HUDEP-2 (cell line): ENCODE data around the gene TVP23C.

Experiments used
- DNase-seq, 76 experiments: peaks; one replicate each; lab custom pipeline; 2025; ENCODE audit not compliant: unreplicated experiment in 76 of 76; lab: John Stamatoyannopoulos, UW

The TVP23C gene

DNA sequence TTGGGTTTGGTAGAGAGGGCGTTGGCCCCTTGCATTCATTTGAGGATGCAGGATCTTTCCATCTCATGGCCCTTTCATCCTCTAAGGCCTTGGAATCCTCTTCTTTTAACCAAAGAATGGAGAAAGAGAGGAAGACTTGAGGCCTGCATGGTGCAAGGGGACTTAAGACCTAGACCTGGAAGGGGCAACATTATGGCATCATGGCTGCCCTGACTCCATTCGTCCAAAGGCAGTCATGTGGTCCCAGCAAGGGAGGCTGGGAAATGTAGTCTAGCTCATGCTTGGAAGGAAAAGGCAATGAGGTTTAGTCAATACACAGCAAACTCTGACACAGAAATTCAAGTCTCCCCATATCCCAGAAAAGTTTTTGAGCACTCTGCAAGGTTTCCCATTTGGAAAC, 65.2 kb downstream of the TVP23C start:
- peak in 23 of 76 experiments; percentile 1 to 30 (median 10) for DNase-seq

DNA sequence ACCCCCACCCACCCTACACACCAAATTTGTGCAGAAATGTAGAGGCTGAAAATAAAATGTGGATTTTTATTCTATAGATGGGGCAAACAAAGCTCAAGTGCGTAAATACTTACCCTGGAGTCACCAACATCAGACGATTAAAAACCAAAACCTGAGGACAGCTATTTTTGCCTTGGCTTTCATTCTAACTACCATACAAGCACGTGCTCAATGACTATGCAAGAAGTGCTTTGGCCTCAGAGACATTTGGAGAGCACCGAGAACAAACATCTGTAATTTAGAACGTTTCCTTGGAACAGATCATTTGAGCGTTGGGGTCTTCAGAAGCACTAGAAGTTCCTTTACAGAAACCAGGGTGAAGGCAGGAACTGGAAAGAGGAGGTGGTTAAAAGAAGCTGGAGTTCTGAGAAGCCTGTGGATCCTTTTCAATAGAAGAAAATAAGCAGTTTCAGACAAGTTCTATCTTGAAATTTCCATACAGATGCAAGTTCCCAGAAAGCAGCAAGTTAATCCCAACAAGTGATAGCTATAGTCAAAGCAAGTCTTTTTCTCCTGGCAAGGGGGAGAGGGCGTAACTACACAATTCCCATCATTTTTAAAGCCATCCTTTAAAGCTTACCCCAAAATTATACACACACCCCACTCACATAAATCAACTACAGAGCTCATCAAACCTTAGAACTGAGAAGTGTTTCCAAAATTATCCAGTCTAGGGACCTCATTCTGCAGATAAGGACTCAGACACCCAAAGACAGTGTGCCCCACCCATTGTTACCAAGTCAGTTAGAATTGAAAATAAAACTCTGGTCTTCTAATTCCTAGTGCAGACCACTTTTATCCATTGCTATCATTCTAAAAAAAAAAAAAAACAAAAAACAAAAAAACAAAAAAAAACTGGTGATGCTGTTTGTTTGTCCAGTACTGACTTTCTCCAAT, 66.3 kb downstream of the TVP23C start:
- DNase-seq = peak in 12 of 76 experiments; percentile 5 to 22 (median 12)

DNA sequence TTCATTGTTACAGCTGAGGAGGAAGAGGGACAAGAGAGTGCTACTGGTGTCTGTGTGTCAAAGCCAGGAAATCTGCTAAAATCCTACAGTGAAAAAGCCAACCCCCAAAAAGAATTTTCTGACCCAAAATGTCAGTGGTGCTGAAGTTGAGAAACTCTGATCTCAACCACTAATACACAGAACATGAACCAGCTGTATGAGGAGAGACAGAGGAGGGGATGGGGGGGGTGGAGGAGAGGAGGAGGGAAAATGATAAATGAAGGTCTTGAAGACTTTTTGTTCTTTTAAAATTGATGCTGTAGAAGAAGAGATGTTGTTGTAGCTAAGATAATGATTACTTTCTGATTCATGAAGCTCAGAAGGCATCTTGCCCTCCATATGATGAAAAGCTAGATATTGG, 68.5 kb downstream of the TVP23C start:
- no peak for DNase-seq

DNA sequence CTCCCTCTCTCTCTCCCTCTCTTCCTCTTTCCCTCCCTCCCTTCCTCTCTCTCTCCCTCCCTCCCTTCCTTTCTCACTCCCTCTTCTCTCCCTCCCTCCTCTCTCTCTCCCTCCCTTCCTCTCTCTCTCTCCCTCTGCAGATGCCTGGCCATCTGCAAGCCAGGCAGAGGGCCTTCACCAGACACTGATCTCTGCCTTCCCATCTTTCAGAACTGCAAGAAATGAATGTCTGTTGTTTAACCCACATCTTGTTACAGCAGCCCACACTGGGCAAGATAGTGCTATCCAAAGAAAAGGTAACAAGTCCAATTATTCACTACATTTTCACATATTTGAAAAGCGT, 69.6 kb downstream of the TVP23C start:
- DNase-seq = no peak

DNA sequence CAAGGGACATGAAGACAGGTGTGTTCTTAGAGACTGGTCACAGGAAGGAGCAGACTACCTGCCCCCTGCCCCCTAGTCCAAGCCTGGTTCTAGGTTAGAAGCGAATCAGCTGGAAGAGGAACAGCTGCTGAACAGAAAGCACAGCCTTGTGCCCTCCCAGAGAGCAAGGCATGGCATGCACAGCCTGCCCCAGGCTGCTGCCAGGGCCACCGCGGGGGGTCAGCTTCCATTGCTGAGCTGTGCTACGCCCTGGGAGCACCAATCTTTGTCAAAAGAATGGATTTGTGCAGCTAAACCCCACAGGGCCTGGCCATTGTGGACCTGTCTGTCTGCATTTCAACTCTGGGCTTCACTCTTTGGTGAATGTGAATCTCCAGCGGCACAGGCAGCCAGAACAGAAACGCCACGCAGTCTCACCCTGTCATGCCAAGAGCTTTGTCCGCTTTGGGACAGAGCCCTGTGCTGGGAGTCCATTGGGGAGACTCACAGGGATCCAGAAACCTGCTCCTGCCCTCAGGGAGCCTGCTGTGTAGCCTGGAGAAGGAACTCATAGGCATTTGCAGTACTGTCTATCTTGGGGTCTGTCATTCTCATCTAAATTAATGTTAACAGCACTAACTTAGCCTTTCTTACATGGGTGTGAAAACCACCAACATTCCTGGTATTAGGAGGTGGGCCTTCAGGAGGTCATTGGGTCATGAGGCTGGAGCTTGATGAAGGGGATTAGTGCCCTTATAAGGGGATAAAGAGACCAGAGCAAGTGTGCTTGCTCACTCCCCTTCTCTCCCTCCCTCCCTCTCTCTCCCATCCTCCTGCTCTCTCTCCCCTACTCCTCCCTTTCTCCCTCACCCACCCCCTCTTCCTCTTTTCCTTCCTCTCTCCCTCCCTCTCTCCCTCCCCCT, 70.2 kb downstream of the TVP23C start:
- DNase-seq = no peak

DNA sequence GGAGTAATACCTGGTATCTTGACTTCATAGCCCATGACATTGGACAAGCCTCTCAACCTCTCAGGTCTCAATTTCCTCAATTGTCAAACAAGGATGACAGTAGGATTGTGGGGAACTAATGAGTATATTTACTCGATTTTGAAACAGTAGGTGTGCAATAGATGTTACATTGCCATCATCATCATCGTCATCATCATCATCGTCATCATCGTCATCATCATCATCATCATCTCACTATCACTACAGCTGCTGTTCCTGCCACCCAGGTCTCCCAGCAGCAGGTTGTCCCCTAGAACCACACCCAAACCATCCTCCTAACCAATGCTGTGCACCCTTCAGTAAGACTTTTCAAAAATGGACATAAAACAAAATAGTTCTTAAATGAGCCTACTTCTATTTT, 71.1 kb downstream of the TVP23C start:
- no peak for DNase-seq

DNA sequence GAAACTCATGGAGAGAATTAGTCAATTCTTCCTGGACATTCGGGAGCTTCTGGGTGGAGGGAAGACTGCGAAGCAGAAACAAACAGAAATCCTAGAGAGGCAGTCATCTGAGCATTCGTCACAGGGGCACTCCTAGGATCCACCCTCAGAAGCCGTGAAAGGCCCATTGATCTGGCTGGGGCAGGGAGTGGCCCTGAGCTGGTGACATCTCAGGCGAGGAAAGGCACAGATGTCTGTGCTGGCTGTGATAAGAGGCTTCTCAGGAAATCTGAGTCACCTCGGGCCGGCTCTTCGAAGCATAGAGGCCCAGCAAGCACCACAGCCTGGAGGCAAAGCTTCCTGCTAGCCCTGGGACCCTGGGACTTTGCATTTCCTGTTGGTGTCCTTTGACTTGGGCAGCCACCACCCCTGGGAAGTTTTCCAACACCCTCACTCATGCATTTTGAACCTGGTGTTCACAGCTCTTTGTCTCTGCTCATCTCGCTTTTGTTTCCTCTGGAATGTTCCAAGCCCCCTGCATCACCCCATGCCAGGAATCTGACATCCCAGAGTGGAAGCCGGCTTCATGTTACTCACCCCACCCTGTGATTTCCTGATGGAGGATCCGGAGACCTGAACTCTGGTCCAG, 72.5 kb downstream of the TVP23C start:
- peak in 74 of 76 experiments; percentile 60 to 97 (median 92) for DNase-seq

DNA sequence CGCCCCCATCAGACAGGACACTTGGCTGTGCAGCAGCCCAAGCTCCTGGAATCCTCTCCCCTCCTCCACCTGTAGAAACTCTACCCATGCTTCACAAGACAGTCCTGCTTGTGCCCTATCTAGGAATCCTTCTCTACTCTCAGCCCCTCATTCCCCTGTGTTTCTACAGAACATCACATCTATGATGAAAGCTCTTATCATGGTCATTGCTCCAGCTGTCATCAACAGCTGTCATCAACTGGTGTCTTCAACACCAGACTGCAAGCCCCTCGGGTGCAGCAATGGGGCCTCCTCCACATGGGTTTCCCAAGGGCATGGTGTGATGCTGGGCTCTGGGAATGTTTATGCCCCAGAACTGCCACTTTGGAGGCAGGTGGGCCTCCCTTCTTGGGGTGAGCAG, 74.7 kb downstream of the TVP23C start:
- no peak for DNase-seq

DNA sequence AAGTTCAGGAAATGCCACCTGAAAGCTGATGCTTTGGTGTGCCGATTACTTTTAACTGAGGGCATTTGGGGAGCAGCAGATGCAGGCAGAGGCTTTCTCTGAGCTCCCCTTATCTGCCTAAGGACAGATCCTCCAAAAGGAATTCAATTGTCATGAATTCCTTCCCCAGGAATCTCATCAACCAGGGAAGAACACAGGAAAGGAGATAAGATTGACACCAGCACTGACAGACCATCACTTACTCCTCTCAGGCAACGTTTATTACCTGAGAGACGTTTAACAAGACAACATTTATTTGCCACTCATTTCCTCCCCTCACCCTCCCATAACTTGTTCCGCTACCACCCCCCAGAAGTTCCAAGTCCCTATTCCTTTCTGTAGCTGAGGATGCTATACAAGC, 78.2 kb downstream of the TVP23C start:
- no peak for DNase-seq

DNA sequence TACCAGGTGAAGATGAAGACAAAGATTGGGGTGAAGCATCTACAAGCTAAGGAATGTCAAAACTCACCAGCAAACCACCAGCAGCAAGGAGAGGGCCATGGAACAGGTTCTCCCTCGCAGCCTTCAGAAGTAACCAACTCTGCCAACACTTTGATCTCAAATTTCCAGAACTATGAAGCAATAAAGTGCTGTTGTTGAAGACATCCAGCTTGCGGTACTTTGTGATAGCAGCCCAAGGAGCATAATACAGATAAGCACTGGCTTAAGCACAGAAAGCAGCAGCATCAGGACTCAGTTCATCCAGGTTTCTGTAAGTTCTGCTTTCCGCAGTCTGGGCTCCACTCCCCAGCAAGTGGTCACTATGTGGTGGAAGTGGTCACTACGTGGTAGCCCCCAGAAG, 79.9 kb downstream of the TVP23C start:
- no peak for DNase-seq

DNA sequence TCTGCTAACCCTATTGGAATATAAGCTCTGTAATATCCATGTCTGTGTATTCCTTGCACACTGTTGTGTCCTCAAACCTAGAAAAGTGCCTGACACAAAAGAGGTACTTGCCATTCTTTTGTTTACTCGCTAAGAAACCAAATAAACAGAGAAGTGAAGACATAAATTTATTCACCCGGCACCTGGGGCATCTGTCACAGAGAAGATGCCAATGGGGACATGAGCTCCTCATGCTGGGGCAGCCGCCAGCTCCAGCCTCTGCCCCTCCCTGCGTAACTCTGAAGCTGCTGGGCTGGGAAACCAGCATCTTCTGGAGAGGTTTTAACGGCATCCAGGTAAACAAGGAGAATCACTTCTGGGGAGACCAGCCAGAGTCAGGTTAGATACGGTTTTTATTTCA, 80.8 kb downstream of the TVP23C start:
- DNase-seq = no peak

DNA sequence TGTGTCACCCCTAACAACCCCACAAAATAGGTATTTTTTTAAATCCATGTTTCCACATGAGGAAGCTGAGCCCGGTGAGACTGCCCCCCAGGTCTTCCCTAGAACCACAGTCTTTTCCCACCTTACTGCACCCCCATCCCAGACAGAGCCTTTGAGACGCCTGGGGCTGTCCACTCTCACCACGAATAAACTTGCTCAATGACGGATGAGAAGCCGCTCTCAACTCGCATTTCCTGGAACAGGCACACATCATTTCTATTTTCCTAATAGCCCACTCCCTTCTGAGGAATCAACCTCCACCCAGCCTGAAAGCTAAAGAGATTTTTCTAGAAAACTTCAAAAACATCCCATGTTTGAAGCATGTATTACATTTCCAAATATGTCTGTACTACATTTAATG, 81.8 kb downstream of the TVP23C start:
- no peak for DNase-seq

DNA sequence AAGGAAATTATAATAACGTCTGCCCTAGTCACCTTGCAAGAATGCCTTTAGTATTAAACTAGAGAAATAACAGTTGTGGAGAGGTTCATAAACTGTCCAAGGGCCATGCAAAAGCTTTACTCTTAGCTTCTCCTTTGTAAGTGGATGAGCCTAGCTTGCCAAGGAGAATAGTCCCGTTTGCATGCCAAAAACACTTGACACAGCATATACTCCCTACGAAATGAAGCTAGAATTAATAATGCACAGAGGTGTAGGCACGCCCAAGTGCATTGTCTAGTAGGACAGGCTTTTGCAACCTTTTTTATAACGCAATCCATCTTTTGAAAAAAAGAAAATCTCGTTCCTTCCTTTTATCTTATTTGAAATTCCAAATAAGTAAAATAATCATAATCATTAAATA, 83.1 kb downstream of the TVP23C start:
- no peak for DNase-seq

DNA sequence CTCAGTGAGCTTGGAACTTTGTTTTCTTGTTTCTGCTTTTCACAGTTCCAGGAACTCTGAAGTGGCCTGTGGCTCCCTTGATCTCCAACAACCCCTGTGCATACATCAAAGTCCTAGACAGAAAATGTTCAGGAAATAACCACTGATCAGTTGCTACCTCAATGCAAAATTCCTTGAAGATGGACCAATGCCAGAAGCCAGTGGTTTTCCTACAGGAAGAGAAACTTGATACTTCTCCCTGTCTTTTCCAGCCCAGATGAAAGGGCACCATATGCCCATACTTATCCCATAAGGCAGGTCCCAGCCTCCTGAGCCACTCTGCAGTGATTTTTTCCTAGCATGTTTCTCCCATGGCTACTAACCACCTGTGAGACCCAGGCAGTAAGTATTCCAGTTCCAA, 83.6 kb downstream of the TVP23C start:
- DNase-seq = no peak

DNA sequence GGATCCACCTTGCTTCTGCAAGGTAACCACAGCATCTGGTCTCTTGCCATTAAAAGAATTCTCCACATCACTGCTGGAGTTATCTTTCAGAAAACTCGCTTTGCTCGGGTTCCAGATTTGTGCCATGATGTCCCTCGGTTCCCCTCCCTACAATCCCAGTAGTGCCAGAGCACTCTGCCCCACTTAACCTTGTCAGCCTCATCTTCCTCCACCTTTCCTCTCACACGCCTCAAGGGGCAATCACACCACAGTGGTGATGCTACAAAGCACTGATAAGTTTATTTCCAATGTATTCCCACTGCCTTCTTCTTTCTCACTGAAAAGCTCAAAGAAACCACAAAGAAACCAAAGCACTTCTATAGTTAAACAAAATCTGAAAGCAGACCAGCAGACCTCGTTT, 84.4 kb downstream of the TVP23C start:
- no peak for DNase-seq

DNA sequence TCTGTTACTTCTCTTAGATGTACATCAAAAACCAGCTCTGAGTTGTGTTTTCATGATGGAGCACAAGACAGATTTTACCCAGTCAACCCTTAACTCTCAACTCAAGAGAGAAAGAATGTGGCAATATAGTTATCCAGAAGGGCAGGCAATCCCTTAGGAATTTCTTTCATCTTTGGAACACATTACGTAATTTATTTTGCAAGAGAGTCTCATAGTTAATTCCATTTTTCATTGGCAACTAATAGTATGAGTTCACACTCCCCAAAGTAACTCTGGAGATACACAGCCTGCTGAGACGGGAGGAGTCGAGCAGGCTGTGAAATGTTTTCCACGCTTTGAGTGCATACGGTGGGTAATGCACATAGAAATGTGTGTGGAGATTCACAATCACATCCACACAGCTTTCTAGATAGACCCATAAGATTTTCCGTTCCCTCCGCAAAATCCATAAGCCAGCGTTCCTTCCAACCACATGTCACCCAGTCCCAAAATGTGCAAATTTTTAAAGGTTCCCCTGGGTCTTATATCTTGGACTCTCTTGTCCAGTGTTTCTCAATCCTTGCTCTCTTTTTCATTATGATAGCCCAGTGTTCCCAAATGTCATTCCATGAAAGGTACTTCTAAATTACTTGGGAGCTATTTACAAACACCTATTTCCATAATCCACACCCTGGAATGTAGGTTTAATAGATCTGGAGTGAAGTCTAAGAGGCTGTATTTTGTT, 87.5 kb downstream of the TVP23C start:
- no peak for DNase-seq

DNA sequence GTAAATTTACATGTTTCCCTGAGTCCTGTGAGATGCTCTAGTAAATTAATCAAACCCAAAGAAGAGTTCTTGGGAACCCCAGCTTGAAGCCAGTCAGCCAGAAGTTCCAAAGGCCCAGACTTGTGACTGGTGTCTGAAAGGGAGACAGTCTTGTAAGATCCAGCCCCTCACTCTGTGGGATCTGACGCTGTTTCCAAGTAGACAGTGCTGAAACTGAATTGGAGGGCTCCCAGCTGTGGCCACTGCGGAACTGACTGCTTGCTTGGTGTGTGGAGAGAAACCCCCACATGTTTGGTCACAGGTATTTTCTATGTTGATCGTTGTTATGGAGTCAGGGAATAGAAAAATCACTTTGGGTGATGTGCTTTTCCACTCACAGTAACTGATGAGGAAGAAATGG, 90.4 kb downstream of the TVP23C start:
- no peak for DNase-seq

DNA sequence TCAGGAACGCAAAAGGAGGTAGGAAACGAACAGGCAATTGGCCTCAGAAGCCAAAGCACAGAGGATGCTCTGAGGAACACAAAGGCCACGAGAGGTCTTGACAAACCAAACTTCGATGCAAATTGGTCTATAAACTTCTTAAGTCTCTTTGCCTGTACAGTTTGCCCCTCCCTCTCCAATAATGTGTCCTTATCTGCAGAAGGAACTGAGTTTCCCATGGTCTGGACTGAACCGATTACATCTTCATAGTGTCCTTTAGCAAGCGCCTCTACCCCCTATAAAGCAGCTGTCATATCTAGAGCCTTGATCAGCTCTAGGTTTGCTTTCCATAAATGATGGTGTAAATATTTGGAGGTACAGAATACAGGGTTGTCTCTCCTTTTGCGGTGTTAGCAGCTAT, 92.7 kb downstream of the TVP23C start:
- DNase-seq = no peak

DNA sequence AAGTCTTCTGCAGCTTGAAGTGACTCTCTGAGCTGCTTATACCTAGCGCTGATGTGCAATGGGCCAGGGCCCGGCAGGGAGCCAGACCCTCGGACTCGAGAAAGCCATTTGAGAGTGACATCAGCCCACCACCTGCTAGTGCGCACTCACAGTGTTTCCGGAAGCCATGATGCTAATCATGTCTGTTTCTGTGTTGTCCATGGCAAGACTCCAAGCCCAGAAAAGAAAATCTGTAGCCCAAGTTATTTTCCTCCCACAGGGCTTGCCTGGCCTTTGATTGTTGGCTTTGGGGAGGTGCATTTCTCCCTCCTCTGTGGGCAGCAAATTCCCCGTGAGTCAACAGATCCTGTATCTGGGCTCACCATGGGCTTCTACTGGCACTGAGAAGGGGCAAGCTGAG, 94.0 kb downstream of the TVP23C start:
- DNase-seq = no peak

DNA sequence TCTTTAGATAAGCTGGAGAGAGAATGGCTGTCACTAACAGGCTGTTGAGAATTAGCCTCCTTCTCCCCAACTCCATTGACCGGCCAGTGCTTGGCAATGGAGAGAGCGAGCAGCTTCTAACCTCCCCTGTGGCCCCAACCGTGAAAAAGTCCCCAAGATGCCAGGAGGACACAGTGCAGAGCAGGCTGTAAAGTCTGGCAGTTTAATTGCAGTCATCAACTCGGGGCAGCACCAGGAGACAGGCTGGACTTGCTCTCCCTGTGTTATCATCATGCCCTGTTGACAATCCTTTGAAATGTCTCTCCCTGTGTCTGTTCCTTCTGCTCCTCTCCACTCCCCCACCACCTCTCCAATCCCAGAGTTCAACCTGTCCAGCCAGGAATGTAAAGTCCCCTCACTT, 95.2 kb downstream of the TVP23C start:
- no peak for DNase-seq

DNA sequence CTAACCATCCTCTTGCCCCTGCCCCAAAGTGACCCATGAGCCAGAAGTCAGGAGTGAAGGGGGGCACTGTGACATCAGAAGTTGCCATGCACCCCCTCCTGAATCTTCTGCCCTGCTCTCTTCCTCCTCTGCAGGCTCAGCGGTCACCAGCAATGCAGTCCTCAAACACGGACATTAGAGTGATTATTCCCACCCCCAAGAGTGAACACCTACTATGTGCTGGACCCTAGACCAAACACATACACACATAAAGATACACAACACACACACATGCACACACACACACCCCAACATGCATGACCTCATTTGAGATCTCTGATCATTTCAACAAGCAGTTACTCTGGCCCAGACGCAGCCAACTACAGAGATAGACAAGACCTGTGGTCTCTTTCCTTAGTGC, 95.7 kb downstream of the TVP23C start, which contains the start of gene CDRT4:
TSS of gene CDRT4 (minus strand) at position 30 of the 400 bp plus-strand sequence. CDS start 27,383 bp downstream, outside the sequence.
- no peak for DNase-seq
